Glutamatergic neuron (in vitro differentiated cells): ENCODE measurements around the gene NEO1. TPM values are rescaled to one million over a fixed set of nuclear protein-coding genes. Genes with fewer than 3 reads are reported as not detected.

Experiments
- DNase-seq: peaks from one replicate; pipeline ENCODE4 v3.0.0; 2022
- H3K27ac Mint-ChIP-seq: one replicate; pipeline ENCODE4 v1.8.0; 2020; ENCODE audit warnings: mild to moderate bottlenecking, mixed read lengths, inconsistent platforms; ENCODE audit not compliant: unreplicated experiment
- H3K27me3 Mint-ChIP-seq: one replicate; pipeline ENCODE4 v1.8.0; 2020; ENCODE audit warnings: mild to moderate bottlenecking, moderate library complexity, mixed read lengths, inconsistent platforms; ENCODE audit not compliant: unreplicated experiment
- H3K36me3 Mint-ChIP-seq: one replicate; pipeline ENCODE4 v1.8.0; 2020; ENCODE audit warnings: mild to moderate bottlenecking, mixed read lengths, inconsistent platforms; ENCODE audit not compliant: unreplicated experiment
- H3K4me1 Mint-ChIP-seq: one replicate; pipeline ENCODE4 v1.8.0; 2020; ENCODE audit warnings: mild to moderate bottlenecking, low read depth, mixed read lengths, inconsistent platforms; ENCODE audit not compliant: unreplicated experiment
- H3K4me3 Mint-ChIP-seq: one replicate; pipeline ENCODE4 v1.8.0; 2020; ENCODE audit warnings: mild to moderate bottlenecking, mixed read lengths, inconsistent platforms; ENCODE audit not compliant: unreplicated experiment
- H3K9me3 Mint-ChIP-seq: one replicate; pipeline ENCODE4 v1.8.0; 2020; ENCODE audit warnings: mild to moderate bottlenecking, moderate library complexity, mixed read lengths, inconsistent platforms; ENCODE audit not compliant: unreplicated experiment
- total RNA-seq: library from RNA; stranded (reverse); fragmentation: NEBNext Ultra II Directional; extraction: Animal tissue kit (Norgen Biotek cat#: 25700); gene quantifications from one replicate; pipeline ENCODE4 v1.2.1, GENCODE V29; 2021; ENCODE audit not compliant: unreplicated experiment
- TF ChIP-seq, protein P1 (sequence below): fragments of 200-600 bp; sonication (generic); IDR thresholded peaks from one replicate; pipeline ENCODE4 v1.5.0; 2021; ENCODE audit not compliant: partially characterized antibody, unreplicated experiment

Gene NEO1
- total RNA-seq, 1 donor from 2014 or later: 157 TPM

DNA sequence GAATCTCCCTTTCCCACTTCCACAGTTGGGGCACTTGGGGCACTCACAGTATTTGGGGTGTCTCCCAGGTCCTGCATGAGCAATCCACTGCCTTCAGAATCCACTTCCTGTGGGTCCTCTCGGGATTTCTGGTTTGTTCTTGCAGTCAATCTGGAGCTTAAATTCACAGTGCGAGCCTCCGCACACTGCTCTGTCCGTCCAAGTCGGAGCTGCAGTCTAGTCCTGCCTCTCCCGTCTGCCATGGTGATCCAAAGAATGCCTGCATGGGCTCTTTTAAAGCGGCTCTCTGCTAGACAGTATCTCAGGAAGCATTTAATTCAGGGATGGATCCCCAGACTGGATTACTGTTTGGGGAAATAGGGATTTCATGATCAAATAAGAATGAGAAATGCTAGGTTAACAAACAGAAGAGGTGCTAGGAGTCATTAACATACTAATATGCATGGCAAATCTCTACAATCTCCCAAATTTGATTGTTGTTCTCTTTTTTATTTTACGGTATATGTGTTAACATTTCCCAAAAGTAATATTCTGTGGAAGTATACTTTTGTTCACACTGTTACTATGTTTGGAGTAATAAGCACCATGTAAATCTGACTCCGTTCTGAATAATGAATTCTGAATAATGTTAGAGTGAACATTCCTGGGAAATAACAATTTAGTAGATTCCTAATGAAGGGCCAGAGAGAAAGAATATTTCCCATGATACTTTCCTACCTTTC is 174.0 kb downstream of the NEO1 start:
- Mint-ChIP-seq H3K4me1 (peaks cover 17% of the 10 kb centered on the region), H3K9me3 (peaks cover 6% of the 10 kb centered on the region), H3K4me3 (no peak overlapping the region), H3K27me3 (no peaks in the 10 kb centered on the region), H3K27ac (peak overlapping the region; percentile 69), H3K36me3 (peaks cover 25% of the 10 kb centered on the region)
- TF ChIP-seq, protein P1, sequence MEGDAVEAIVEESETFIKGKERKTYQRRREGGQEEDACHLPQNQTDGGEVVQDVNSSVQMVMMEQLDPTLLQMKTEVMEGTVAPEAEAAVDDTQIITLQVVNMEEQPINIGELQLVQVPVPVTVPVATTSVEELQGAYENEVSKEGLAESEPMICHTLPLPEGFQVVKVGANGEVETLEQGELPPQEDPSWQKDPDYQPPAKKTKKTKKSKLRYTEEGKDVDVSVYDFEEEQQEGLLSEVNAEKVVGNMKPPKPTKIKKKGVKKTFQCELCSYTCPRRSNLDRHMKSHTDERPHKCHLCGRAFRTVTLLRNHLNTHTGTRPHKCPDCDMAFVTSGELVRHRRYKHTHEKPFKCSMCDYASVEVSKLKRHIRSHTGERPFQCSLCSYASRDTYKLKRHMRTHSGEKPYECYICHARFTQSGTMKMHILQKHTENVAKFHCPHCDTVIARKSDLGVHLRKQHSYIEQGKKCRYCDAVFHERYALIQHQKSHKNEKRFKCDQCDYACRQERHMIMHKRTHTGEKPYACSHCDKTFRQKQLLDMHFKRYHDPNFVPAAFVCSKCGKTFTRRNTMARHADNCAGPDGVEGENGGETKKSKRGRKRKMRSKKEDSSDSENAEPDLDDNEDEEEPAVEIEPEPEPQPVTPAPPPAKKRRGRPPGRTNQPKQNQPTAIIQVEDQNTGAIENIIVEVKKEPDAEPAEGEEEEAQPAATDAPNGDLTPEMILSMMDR: no peak
- peak; percentile 16 for DNase-seq

DNA sequence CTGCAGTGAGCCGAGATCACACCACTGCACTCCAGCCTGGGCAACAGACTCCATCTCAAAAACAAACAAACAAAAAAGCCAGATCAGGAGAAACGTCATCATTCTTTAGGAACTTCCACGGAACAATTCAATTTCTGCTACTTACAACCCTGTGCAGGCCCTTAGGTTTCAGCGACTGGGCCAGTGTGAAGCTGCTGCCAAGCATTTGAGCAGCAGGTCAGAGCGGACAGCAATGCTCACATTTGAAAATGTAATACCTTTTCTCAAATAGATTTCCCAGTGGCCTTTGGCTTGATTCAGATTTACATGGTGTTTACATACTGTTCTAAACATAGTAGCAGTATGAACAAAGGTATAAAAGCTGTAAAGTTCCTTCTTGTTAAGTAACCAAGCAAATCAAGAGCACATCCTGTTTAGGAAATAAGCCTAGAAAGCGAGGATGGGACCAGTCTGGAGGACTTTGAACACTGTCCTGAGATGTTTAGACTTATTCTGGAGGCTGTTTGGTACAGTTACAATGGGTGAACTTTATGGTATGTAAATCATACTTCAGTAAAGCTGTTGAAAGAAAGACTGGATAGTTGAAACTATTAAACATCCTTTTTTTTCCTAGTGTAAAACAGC is 175.3 kb downstream of the NEO1 start:
- peaks cover 20% of the 10 kb centered on the region for H3K36me3 Mint-ChIP-seq

DNA sequence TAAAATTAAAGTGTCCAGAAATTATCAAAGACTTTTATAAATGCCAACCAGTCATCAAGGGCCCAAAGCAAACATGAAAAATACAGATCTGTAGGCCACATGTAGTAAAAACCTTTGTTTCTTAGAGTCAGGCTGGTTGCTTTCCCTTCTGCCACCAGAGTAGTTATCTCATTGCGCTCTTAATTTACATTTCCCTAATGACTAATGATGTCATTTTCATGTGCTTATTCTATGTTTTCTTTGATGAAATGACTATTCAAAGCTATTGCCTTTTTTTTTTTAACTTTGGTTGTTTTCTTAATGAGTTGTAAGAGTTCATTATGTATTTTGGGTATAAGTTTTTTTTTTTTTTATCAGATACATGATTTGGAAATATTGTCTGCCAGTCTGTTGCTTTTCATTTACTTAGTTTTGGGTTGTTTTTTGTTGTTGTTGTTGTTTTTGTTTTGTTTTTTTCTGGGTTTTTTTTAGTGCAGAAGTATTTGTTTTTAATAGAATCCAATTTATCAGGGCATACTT is 175.9 kb downstream of the NEO1 start:
- Mint-ChIP-seq H3K27me3 (peaks cover 2% of the 10 kb centered on the region), H3K27ac (peak overlapping the region; percentile 90), H3K36me3 (peaks cover 17% of the 10 kb centered on the region), H3K9me3 (peaks cover 3% of the 10 kb centered on the region), H3K4me1 (peaks cover 28% of the 10 kb centered on the region), H3K4me3 (peak overlapping the region; percentile 54)
- TF ChIP-seq, protein P1: no peak
- DNase-seq: no peak

More for the DNA sequence above, 175.3 kb downstream of the NEO1 start:
- Mint-ChIP-seq H3K4me1 (peaks cover 24% of the 10 kb centered on the region), H3K27ac (peak overlapping the region; percentile 90), H3K9me3 (peaks cover 3% of the 10 kb centered on the region), H3K27me3 (peaks cover under 1% of the 10 kb centered on the region), H3K4me3 (no peak overlapping the region)
- TF ChIP-seq, protein P1: no peak
- no peak for DNase-seq

DNA sequence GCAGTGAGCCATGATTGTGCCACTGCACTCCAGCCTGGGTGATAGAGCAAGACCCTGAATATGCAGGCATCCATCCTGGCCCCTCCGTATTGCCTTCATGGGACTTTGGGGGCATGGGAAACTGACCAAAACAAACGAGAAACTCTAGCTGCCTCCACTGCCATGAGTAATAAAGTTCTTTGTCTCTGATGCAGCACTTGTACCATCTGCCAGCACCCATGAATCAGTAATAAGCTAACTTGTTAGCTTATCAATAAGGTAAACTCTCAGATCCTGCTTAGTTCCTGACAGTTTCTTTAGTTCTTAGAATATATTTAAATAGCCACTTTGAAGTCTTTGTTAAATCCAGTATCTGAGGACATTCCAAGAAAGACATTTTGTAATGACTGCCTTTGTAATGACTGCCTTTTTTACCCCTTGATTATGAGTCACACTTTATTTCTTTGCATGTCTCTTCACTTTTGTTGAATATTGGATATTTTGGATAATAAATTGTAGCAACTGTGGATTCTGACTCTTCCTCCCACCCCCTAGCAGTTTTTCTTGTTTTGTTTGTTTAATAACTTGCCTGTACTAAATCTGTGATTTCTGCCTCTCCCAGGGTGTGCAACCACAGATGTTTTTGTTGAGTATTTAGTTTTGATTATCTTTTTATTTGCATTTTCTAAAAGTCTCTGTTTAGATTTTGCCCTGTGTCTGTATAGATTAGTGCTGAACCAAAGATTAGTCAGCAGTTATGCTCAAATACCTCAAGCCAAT is 179.6 kb downstream of the NEO1 start:
- Mint-ChIP-seq H3K36me3 (peaks cover 10% of the 10 kb centered on the region), H3K27ac (peak overlapping the region; percentile 62), H3K9me3 (peaks cover 1% of the 10 kb centered on the region), H3K4me3 (no peak overlapping the region), H3K27me3 (peaks cover 2% of the 10 kb centered on the region), H3K4me1 (peaks cover 30% of the 10 kb centered on the region)
- TF ChIP-seq, protein P1: no peak
- DNase-seq: no peak
